Astrocyte of the cerebellum (primary cell): ENCODE measurements around the gene PSMB5.
A peak's percentile ranks its signal among the peaks of the same experiment; 100 is the strongest.

Experiments
- DNase-seq: peaks from one replicate; pipeline ENCODE4 v3.0.0-alpha.2; 2011; ENCODE audit warnings: low read depth
- H3K4me3 ChIP-seq: 2 replicates; pipeline ENCODE4 v1.5.1; 2011; ENCODE audit warnings: mild to moderate bottlenecking, low read depth, low read length, moderate library complexity
- CTCF ChIP-seq: IDR thresholded peaks from 2 replicates; pipeline ENCODE4 v1.5.1; 2012; ENCODE audit warnings: low read length, low read depth, moderate library complexity, mild to moderate bottlenecking; ENCODE audit errors: missing control alignments
- in situ Hi-C: cut with HindIII; loops from 2 replicates; pipeline ENCODE4 v1.10.0; 2017; ENCODE audit warnings: low sequenced_read_pairs

PSMB5 gene

GRCh38 chr14:23055147-23055550 is 20.4 kb upstream of the PSMB5 start:
- TF ChIP-seq CTCF: no peak
- no peak for DNase-seq
- no peak overlapping the region for H3K4me3 ChIP-seq
- in situ Hi-C loops: no loop called here

GRCh38 chr14:23054000-23054811 is 19.5 kb upstream of the PSMB5 start:
- in situ Hi-C loops: no loop called here
- peak; percentile 5 for TF ChIP-seq CTCF
- H3K4me3 ChIP-seq: no peak overlapping the region
- no peak for DNase-seq

GRCh38 chr14:23053426-23053825 is 18.7 kb upstream of the PSMB5 start:
- H3K4me3 ChIP-seq: no peak overlapping the region
- DNase-seq: no peak
- in situ Hi-C loops: no loop called here
- TF ChIP-seq CTCF: no peak

GRCh38 chr14:23052671-23053070 is 18.0 kb upstream of the PSMB5 start:
- no peak overlapping the region for H3K4me3 ChIP-seq
- no peak for DNase-seq
- no peak for TF ChIP-seq CTCF
- in situ Hi-C loops: no loop called here

- DNase-seq: no peak
- in situ Hi-C loops: no loop called here
- H3K4me3 ChIP-seq: no peak overlapping the region
- peak; percentile 31 for TF ChIP-seq CTCF
Measured at GRCh38 chr14:23052182-23052623, 17.5 kb upstream of the PSMB5 start.

- H3K4me3 ChIP-seq: no peak overlapping the region
- in situ Hi-C loops: no loop called here
- TF ChIP-seq CTCF: no peak
- no peak for DNase-seq
Measured at GRCh38 chr14:23051141-23052057, 16.7 kb upstream of the PSMB5 start.
